Measurements from ENCODE around the gene PLCB1. TPM values are rescaled to one million over a fixed set of nuclear protein-coding genes. Genes with fewer than 3 reads are reported as not detected.

Gene PLCB1
- total RNA-seq, 2 donors from 2014 or later: 7.3 to 45.5 TPM

GRCh38 chr20:8515810-8516435 lies 383.9 kb downstream of the PLCB1 start:
- H3K36me3 ChIP-seq: no peaks in the 10 kb centered on the region
- no peaks in the 10 kb centered on the region for H3K27me3 ChIP-seq
- H3K9me3 ChIP-seq: no peaks in the 10 kb centered on the region
- no peak overlapping the region for H3K4me3 ChIP-seq
- H3K27ac ChIP-seq: no peak overlapping the region
- H3K4me1 ChIP-seq: no peaks in the 10 kb centered on the region
- no peak for DNase-seq (ENCODE audit: low spot score)
- no peak for TF ChIP-seq CTCF (IDR thresholded peaks at IDR 0.05)

GRCh38 chr20:8518878-8519277 lies 386.8 kb downstream of the PLCB1 start:
- H3K27ac ChIP-seq: no peak overlapping the region
- TF ChIP-seq CTCF (IDR thresholded peaks at IDR 0.05): no peak
- DNase-seq (ENCODE audit: low spot score): no peak
- no peaks in the 10 kb centered on the region for H3K36me3 ChIP-seq
- no peaks in the 10 kb centered on the region for H3K9me3 ChIP-seq
- H3K27me3 ChIP-seq: no peaks in the 10 kb centered on the region
- H3K4me1 ChIP-seq: no peaks in the 10 kb centered on the region
- no peak overlapping the region for H3K4me3 ChIP-seq

- DNase-seq (ENCODE audit: low spot score): no peak
- no peaks in the 10 kb centered on the region for H3K27me3 ChIP-seq
- no peaks in the 10 kb centered on the region for H3K9me3 ChIP-seq
- no peak overlapping the region for H3K27ac ChIP-seq
- H3K4me1 ChIP-seq: no peaks in the 10 kb centered on the region
- no peak overlapping the region for H3K4me3 ChIP-seq
- no peak for TF ChIP-seq CTCF (IDR thresholded peaks at IDR 0.05)
- H3K36me3 ChIP-seq: no peaks in the 10 kb centered on the region
Measured at GRCh38 chr20:8519887-8520286, 387.8 kb downstream of the PLCB1 start.

- Histone ChIP-seq H3K27ac (no peak overlapping the region), H3K4me3 (no peak overlapping the region), H3K27me3 (no peaks in the 10 kb centered on the region), H3K9me3 (no peaks in the 10 kb centered on the region), H3K36me3 (no peaks in the 10 kb centered on the region), H3K4me1 (no peaks in the 10 kb centered on the region)
- DNase-seq (ENCODE audit: low spot score): no peak
- TF ChIP-seq CTCF (IDR thresholded peaks at IDR 0.05): no peak
Measured at GRCh38 chr20:8522168-8522567, 390.1 kb downstream of the PLCB1 start.

- H3K36me3 ChIP-seq: no peaks in the 10 kb centered on the region
- no peak for DNase-seq (ENCODE audit: low spot score)
- TF ChIP-seq CTCF (IDR thresholded peaks at IDR 0.05): peak in 1 of 2 donors; percentile 50
- no peaks in the 10 kb centered on the region for H3K27me3 ChIP-seq
- no peaks in the 10 kb centered on the region for H3K9me3 ChIP-seq
- H3K4me3 ChIP-seq: no peak overlapping the region
- no peak overlapping the region for H3K27ac ChIP-seq
- H3K4me1 ChIP-seq: no peaks in the 10 kb centered on the region
Measured at GRCh38 chr20:8523684-8524083, 391.6 kb downstream of the PLCB1 start.

Data from right atrium auricular region (tissue), 2 donors.